Hindlimb muscle (tissue), 1 donor: ENCODE measurements around the gene SOX8. TPM values are rescaled to one million over a fixed set of nuclear protein-coding genes. Genes with fewer than 3 reads are reported as not detected.

ENCODE experiments used
- DNase-seq: peaks from one replicate; pipeline ENCODE4 v3.0.0-alpha.2; 2013
- polyA plus RNA-seq: library from polyadenylated mRNA; unstranded; fragments of 120-200 nt; gene quantifications from one replicate; pipeline ENCODE4 v1.2.1, GENCODE V29; 2013; ENCODE audit not compliant: insufficient read length

The SOX8 gene
- polyA plus RNA-seq, 1 donor, result 43.7 TPM

DNA sequence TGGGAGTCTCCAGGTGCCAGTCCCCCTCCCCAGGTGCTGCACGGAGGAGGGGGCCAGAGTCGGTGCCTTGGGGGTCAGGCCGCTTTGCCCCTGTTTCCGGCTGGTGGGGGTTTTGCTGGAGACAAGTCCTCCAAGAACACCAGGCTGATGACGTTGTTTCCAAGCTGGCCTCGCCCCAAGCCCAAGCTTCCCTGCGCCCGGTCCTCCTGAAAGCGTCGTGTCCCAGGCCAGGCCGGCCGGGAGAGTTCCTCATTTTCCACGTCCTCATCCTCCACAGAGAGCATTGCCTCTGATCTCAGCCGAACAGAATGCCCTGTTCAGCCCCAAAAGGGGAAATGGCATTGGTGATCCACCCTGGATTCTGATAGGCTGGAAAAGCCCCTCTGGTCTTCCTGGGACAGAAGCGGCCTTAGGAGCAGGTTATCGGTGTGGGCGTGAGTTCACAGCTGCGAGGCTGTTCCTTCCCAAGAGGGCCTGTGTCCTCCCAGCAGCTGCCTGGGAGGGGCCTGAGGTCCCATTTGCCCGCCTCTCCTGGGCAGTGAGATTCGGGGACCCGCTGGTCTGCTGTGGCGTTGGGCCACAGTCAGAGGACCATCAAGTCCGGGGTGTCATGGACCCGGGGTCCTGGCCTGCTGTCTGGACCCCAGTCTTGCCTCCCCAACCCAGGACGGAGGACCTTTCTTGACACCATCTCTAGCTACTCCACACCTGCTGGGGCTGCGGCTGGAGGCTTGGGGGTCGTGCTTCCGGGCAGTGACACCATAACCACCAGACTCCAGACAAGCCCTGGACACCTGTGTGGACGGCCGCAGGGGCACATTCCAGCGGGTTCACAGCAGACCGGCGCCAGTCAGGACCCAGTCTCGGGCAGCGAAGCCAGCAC, 7.1 kb downstream of the SOX8 start:
- peak; percentile 47 for DNase-seq

DNA sequence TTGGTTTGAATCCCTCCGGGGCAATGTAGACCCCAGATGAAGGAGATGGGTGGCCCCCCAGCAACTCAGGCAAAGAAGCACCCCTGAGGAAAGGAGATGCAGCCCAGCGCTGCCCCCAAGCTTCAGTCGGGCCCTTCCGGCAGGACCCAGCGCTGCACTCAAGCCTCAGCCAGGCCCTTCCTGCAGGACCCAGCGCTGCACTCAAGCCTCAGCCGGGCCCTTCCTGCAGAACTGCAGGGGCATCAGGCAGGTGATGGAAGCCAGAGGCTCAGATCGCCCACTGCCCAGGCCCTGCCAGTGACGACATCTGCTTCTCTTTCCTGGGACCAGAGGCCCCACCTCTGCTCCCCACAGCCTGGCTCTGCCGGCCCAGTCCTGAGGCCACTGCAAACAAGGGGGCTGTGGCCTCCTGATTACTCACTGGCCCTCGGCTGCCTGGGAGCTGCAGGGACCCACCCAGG, 7.8 kb downstream of the SOX8 start:
- DNase-seq, result no peak

DNA sequence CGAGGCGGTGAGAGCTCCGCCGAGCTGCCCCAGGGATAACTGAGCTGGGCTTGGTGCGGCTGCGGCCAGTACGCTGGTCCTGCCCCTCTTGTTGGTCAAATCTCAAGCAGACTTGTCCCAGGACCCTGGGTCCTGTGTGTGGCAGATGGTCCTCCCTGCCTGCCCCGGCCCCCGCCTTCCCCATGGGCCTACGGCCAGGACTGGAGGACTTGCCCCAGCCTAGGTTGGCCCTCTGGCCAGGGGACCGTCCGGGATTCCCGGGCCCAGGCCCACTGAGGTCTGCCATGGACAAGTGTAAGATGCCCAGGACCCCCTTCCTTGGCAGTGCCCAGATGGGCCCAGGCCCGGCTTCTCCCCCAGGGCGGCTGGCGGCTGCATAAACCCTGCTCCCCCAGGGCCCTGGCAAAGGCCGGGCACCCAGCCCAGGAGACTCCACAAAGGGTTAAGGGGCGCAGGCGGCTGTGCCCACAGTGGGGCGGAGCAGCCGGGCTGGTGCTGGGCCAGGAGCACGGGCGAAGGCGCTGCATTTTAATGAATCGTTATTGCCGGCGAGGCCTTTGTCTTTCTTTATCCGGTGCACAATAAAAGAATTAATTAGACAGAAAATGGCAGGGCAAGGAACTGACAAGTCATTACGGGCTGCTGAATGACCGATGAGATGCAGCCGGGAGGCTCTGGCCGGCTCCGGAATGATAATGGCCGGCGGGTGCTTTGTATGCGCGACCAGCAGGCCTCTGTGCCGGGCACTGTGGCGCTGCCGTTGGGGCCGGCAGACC, 9.1 kb downstream of the SOX8 start:
- no peak for DNase-seq

DNA sequence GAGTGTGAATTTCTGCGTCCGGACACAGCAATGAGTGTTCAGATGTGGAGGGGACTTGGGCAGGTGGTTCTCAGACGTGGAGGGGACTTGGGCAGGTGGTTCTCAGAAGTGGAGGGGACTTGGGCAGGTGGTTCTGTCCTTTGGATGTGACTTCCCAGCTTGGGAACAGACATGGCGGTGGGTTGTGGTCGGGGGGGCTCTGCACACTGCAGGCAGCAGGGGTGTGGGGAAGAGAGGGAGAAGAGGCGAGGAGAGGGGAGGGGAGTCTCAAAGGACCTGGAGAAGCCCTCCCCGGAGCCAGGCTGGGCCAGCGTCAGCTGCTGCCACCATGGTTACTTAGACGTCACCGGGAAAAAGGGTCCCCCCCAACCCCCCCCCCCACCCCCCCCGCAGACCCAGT, 9.8 kb downstream of the SOX8 start:
- DNase-seq, result no peak

DNA sequence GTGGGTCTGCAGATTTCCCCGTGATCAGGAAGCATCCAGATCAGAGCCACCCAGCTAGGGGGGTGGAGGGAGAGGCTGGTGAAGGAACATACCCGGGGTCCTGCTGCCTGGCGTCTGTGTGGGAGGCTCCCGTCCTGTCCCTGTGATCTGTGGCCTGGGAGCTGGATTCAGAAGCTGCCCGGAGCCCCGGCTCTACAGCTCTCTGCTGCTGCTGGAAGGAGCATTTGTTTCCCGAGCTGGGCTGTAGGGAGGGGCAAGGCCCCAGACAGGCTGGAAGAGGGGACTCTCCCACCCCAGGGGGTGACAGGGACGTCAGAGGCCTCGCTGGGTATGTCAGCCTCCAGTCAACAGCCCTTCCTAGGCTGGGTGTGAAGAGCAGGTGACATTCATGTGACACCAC, 10.2 kb downstream of the SOX8 start:
- no peak for DNase-seq

DNA sequence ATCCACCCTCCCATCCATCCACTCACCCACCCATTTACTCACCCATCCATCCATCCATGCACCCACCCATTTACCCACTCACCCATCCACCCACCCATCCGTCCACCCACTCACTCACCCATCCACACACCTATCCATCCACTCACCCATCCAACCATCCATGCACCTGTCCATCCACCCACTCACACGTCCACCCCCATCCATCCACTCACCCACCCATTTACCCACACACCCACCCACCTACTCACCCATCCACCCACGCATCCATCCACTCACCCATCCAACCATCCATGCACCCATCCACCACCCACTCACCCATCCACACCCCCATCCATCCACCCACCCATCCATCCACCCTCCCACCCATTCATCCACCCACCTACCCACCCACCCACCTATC, 12.2 kb downstream of the SOX8 start:
- DNase-seq, result no peak

DNA sequence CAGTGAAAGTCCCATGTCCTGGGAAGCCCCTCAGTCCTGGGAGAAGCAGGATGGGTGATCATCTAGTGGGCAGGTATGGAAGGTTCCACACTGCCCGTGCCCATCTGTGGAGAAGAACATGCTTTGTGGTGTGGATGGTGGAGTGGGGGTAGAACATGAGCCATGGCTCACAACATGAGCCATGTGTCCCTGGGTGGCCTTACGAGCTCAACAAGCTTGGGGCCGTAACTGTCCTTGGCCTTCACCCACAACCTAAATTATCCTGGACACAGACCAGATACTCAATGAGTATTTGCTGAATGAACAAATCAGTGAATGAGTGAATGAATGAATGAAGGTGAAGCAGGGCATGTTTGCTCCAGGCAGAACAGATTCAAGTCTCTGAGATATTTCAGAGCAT, 13.5 kb downstream of the SOX8 start:
- DNase-seq, result no peak

DNA sequence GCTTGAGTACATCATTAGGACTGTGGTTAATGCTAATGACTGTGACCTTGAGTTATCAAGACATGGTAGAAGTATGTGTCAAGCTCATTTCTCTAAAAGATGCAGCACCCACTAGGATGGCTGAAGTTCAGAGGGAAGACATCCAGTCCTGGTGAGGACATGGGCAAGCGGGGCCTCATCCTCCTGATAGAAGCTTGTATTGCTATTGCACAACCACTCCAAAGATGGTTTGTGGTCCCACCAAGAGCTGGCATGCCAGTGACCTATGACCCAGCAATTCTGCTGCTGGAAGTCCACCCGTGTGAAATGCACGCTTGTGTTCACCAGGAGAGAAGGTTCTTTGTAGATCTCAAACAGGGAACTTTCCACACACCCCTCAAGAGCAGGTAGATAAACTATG, 14.2 kb downstream of the SOX8 start:
- no peak for DNase-seq

DNA sequence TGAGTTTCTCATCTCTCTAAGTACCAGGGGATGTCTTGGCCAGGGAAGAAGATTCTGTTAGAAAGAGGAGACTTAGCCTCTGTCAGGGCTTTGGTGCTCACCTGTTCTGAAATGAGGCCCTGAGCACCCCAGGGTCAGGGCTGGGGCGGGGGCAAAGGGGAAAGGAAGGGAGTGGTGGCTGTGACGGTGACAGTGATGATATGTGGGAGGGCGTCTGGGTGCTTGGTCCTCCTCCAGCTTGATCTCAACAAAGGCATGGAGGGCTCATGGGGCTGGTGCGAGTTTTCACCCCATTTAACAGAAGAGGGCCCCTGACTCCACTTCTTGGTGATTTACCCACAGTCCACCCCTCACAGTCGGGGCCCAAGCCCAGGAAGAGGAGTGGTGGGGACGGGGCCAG, 15.1 kb downstream of the SOX8 start:
- no peak for DNase-seq

DNA sequence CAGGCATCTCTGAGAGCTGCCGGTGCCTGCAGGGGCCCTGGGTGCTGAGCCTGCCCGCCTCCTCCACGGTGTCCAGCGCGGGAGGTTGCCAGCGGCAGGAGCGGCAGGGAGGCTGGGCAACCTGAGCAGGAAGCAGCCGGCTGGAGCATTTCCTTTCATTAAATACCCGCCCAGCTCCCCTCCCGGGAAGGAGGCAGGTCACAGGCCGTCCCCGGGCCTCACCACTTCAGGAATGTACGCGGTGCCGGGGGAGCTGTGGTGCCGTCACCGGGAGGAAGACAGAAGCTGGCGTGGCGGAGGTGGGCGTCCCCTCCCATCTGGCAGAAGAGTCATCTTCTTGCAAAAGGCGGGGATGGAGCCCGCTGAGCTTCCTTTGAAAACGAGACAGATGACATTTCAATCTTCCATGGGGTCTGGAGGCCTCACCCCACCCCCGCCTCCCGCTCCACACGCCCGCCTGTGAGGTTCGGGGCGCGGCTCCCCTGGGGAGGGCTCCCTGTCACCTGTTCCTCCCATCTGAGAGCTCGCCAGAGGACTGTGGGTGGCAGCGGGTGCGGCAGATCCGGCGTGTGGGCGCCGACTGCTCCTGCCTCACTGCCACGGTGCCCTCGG, 16.0 kb downstream of the SOX8 start:
- no peak for DNase-seq

DNA sequence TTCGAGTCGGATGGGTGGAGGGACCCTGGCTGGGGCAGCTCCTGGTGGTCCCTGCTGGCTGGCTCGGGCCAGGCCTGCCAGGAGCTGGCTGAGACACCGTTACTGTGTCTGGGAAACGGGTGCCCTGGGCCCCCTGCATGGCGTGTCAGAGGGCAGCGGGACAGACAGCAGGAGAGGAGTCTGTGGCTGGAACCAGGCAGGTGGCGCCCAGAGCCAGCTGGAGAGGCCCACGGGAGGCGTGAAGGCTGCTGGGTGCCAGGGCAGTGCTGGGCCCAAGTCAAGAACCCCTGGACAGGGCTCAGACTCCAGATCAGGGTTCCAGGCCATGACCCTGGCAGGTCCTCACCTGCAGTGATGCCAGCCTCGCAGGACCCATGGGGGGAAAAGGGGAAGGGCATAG, 16.6 kb downstream of the SOX8 start:
- DNase-seq, result no peak

DNA sequence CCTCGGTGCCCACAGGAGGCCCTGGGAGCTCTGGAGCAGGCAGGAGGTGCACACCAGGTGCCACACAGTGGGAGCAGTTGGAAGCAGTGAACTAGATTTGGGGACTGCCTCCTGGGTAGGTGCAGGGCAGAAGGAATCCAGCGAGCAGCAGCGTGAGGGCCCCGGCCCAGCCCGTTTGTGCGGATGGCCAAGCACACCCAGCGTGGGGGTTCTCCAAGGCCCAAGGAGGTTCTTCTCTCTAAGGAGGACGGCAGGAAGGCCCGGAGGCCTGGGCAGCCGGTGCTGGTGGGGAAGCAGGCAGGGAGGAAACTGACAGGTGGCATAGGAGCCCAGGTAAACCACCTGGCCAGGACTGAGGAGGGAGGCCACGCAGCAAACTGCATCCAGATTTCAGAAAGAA, 17.0 kb downstream of the SOX8 start:
- DNase-seq, result no peak

DNA sequence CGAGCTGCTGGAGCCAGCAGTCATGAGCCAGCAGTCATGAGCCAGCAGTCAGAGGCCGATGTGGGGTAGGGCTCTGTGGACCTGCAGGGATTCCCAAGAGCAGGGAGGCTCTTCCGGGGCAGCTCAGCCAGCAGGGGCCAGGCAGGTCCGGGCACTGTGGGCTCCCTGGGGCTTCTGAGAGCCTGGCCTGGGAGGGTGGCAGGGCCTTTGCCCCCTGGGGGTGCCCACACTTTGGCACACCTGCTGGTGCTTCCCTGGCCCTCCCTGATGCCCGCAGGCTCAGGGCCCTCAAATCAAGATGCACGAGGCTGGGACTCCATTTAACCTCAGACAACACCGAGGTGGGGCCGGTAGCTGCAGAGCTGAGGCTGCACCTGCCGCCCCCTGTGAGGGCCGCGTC, 18.1 kb downstream of the SOX8 start:
- DNase-seq, result no peak

DNA sequence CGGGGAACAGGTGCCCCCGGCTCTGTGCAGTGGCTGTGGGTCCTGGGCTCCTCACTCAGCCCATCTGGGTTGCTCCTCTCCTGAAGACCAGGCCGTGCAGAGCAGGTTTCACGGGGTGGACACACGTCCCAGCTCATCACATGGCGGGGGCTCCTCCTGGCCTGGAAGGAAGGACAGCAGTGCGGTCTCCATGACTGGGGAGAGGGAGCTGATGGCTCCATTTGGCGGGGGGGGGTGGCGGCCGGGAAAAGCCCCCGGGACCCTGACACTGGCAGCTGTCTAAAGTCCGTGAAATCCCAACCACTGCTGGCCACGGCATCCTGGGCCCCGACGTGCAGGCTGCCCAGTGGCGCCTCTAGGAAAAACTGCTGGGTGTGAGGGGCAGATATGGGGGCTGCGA, 19.0 kb downstream of the SOX8 start:
- no peak for DNase-seq

DNA sequence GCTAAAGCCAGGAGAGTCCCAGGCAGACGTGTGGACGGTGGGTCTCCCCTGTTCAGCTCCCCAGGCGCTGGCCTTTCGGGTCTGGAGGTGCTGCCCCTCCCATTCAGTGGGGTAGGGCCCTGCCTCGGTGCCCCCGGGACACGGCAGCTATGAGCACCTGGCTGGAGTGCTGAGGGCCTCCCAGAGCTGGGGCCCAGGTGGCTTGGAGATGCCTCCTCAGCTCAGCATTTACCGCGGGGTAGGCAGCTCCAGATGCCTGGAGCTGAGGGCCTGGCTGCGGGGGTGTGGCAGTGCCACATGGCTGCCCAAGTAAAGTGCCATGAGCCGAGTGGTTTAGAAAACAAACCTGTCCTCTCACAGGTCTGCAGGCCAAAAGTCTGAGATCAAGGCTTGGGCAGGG, 19.5 kb downstream of the SOX8 start:
- DNase-seq, result no peak

DNA sequence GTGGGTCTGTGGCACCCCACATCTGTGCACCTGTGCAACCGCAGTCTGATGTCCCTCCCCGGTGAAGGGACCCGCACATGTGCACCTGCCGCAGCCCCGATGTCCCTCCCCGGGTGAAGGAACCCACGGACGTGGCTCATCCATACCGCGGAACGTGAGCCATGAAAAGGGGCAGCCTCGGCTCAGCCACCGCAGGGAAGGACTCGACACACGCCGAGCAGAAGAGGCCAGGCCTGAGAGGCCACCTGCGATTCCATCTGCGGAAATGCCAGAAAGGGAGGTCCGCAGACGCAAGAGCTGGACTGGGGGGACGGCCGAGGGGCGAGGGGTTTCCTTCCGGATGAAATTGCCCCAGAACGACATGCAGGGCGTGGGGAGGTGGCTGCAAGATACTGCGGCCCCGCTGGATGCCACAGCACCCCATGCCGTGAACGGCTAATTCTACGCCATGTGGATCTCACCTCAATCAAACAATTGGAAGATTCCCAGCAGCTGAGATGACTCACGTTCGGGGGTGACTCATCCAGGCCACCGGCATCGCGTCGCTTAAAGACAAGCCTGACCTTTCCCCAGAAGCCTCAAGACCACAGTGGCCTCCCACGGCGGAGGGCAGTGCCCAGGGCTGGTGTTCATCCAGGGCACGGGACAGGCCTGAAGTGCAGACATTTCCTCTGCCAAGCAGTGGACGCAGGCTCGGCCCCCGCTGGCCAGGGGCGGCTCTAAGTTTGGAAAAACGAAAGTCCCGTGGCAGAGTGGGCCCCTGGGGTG, 21.0 kb downstream of the SOX8 start:
- DNase-seq, result peak; percentile 54

DNA sequence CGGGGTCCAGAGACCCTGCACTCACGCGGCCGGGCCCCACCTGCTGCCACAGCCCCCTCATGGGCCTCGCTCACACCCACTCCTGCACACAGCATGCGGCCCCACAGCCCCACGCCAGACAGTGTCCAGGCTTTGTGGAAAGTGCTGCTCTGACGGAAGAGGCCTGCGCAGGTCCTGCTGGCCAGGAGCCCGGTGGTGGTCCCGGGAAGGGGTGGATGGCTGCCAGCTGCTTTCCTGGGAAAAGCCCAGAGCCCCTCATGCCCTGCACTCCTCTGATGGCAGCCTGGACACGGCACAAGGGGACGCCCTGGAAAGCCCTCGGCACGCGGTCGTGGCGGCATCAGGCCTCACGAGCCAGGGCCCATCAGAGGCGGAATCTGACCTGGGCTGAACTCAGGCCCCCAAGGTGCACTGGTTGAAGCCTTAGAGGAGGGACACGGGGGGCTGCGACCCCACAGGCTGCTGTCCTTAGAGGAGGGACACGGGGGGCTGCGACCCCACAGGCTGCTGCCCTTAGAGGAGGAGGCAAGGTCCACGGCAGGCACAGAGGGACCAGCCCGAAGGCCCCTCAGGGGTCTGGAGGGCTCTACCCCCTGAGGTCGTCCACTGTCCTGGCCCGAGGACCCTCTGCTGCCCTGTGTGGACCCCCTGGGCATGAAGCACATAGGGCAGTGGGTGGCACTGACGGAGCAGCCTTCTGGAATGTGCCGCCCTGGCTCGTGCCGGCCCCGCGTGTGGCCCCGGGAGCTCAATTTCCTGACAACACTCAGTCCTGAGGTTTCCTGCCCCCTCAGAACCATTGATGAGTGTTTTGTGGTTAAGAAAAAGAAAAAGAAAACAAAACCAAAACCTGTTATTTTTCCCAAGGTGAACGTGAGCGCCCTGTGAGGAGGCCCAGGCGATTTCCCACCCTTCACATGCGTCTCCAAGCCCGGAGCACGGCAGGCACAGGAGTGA, 22.1 kb downstream of the SOX8 start:
- no peak for DNase-seq

DNA sequence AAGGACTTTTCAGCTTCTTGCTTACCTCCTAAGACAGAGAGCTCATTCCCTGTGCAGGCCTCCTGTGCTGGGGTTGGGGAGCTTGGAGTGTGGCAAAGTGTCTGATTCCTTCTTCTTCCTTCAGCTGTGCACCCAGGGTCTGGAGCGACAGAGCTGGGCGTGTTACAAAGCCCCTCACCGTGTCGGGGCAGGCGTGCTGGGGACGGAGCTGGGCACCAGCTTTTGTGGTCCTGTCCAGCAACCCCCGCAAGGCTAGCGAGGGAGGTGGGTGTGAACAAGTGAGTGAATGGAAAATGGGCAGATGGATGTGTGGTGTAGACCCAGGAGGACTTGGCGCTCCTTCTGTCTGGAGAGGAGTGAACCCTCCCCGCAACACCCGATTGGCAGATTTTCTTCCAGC, 23.7 kb downstream of the SOX8 start:
- DNase-seq, result no peak

DNA sequence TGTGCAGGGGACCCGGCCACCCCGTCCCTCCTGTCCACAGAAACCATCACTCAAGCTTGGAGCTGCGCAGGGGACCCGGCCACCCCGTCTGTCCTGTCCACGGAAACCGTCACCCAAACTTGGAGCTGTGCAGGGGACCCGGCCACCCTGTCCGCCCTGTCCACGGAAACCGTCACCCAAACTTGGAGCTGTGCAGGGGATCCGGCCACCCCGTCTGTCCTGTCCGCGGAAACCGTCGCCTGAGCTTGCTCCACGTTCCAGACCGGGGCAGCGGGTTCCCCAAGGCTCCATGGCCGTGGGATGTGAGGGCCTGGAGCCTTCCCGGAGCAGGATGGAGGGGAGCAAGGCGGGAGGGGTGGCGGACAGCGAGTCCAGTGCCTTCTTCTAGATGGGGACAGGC, 25.2 kb downstream of the SOX8 start:
- DNase-seq, result no peak

DNA sequence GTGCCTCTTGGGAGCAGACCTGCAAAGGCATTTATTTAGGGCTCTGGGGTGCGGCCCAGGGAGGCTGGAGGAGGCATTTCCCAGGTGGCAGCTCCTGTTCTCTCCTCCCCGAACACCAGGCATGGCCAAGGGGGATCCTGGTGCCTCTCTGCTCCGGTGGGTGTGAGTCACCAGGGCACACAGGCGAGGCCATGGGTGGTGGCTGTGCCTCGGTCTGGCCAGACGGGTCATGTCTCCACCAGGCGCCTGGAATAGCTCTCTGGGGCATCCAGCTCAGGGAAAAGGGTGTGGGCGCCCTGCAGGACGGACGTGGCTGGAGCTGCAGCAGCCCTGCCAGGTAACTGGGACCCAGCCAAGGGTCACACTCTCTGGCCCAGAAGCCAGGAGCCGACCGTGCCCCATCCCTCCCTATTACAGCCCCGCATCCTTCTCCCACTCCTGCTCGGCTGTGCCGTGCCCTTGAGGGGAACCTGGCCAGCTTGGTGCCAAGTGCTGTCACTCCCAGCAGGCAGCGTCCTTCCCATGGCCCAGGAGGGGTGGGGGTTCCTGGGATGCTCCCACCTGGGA, 25.8 kb downstream of the SOX8 start:
- no peak for DNase-seq

DNA sequence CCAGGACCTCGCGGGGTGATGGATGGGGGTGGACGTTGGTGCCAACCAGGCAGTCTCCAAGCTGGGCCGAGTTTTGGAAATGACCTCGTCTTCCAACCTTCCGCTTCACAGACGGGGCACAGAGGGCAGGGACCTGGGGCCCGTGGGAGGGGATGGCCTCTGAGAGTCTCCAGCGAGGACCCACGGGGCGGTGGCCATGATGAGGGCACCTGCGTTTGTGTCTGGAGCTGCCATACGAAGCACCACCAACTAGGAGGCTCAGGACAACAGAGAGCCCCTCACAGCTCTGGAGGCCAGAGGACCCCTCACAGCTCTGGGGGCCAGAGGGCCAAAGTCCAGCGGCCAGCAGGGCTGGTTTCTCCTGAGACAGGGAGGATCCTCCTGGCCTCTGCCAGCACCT, 26.5 kb downstream of the SOX8 start:
- no peak for DNase-seq
